ENCODE data around the gene ADGRL4.

ADGRL4 gene

DNA sequence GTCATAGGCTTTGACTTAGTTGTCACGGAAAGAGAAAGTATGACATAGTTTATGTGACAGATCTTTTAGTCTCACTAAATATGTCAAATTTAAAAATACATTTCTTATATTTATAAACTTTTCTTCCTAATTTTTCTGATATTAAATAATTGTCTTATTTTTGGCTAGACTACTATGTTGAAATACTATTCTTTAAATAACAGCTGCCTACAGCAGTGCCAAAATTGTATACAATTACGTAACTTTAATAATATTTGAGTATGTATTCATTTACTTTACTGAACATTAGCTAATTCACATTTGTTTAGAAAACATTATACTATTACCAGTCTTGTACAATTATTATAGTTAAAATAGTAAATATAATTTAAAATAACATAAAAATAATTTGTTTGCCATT lies 137.4 kb downstream of the ADGRL4 start:
- Histone ChIP-seq H3K9ac (ENCODE audit: low read depth, low read length) (no peak overlapping the region), H3K4me1 (ENCODE audit: control insufficient read depth, insufficient read depth, low read length) (no peaks in the 10 kb centered on the region), H3K27me3 (ENCODE audit: control insufficient read depth, insufficient read depth, low read length) (no peaks in the 10 kb centered on the region), H3K9me3 (ENCODE audit: control insufficient read depth, insufficient read depth, low read length) (peaks cover 9% of the 10 kb centered on the region), H3K36me3 (ENCODE audit: control insufficient read depth, insufficient read depth, low read length) (no peaks in the 10 kb centered on the region), H3K4me3 (ENCODE audit: low read depth, low read length) (no peak overlapping the region)

DNA sequence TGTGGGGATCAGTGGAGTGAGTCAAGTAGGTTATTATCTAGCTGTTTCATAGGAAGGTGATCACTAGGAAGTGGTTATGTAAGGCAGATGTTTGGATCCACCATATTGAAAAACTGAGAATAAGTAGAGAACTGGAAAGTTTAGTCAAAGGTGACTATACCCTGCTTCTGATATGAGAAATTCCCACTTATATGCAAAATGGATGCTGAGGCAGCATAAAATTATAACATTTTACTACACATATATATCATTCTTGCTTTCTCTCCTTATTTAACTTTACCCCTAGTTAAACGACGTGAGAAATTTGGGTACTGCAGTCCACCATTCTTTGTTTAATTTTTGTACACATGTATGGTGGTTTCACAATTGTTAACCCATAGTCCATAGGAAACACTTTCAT lies 142.4 kb downstream of the ADGRL4 start:
- Histone ChIP-seq H3K9ac (ENCODE audit: low read depth, low read length) (no peak overlapping the region), H3K4me3 (ENCODE audit: low read depth, low read length) (no peak overlapping the region), H3K27me3 (ENCODE audit: control insufficient read depth, insufficient read depth, low read length) (no peaks in the 10 kb centered on the region), H3K36me3 (ENCODE audit: control insufficient read depth, insufficient read depth, low read length) (no peaks in the 10 kb centered on the region), H3K4me1 (ENCODE audit: control insufficient read depth, insufficient read depth, low read length) (no peaks in the 10 kb centered on the region), H3K9me3 (ENCODE audit: control insufficient read depth, insufficient read depth, low read length) (no peaks in the 10 kb centered on the region)

DNA sequence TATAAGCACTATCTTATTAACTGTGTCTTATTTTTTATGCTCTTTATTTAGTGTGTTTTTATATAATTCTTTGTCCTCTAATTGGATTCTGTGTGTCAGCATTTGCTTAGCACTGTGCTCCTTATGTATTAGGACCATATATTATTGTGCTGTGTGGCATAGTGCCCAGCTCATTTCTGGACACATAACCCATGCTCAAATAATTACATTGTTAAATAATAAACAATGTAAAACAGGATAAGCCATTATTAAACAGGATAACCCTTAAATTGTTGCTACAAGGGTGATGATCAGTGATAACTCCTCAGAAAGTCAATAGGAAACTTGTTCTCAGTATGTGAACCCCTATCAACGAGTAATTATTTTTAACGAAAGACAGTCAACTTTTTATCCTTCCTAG lies 150.4 kb downstream of the ADGRL4 start:
- H3K4me1 ChIP-seq (ENCODE audit: control insufficient read depth, insufficient read depth, low read length): no peaks in the 10 kb centered on the region

DNA sequence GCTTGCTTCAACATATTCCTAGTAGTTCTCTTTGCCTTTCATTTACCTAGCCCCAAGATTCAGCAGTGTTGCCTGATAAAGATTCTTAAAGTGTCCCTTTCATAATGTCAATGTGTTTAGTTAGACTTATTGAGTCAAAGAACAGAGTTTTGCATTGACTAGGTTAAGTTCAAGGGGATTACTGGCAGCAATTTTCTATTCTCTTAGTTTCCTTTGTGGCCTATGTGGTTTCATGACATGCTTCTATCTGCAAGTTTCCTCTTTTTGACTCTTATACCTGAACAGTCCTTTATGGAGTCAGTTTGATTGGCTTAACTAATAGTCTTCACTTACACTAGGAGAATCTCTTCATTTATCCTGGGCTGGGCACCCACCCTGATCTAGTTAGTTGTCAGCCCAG lies 151.3 kb downstream of the ADGRL4 start:
- Histone ChIP-seq H3K4me3 (ENCODE audit: low read depth, low read length) (no peak overlapping the region), H3K36me3 (ENCODE audit: control insufficient read depth, insufficient read depth, low read length) (no peaks in the 10 kb centered on the region), H3K27me3 (ENCODE audit: control insufficient read depth, insufficient read depth, low read length) (no peaks in the 10 kb centered on the region), H3K9me3 (ENCODE audit: control insufficient read depth, insufficient read depth, low read length) (no peaks in the 10 kb centered on the region), H3K9ac (ENCODE audit: low read depth, low read length) (no peak overlapping the region), H3K4me1 (ENCODE audit: control insufficient read depth, insufficient read depth, low read length) (no peaks in the 10 kb centered on the region)

More for the DNA sequence above, 150.4 kb downstream of the ADGRL4 start:
- H3K9ac ChIP-seq (ENCODE audit: low read depth, low read length): no peak overlapping the region
- no peaks in the 10 kb centered on the region for H3K9me3 ChIP-seq (ENCODE audit: control insufficient read depth, insufficient read depth, low read length)
- no peaks in the 10 kb centered on the region for H3K27me3 ChIP-seq (ENCODE audit: control insufficient read depth, insufficient read depth, low read length)
- H3K4me3 ChIP-seq (ENCODE audit: low read depth, low read length): no peak overlapping the region
- no peaks in the 10 kb centered on the region for H3K36me3 ChIP-seq (ENCODE audit: control insufficient read depth, insufficient read depth, low read length)

DNA sequence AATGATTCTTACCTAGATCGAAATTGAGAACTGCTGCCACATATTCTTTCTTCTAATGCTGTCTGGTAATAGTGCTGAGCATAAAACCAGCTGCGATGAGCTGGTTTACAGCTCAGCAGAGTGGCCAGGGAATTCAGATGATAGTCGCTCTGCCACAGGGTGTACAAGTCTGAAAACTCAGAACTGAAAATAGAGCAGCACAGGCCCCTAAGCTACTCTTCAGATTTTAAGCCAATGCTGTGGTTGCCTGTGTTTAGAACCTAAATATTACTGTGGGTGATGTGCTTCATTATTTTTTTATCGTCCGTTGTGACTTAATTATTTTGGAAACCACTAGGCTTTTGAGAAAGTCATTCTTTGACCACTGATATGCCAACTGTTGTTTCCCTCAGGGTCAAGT lies 152.0 kb downstream of the ADGRL4 start:
- Histone ChIP-seq H3K4me3 (ENCODE audit: low read depth, low read length) (no peak overlapping the region), H3K9me3 (ENCODE audit: control insufficient read depth, insufficient read depth, low read length) (no peaks in the 10 kb centered on the region), H3K4me1 (ENCODE audit: control insufficient read depth, insufficient read depth, low read length) (no peaks in the 10 kb centered on the region), H3K36me3 (ENCODE audit: control insufficient read depth, insufficient read depth, low read length) (no peaks in the 10 kb centered on the region), H3K9ac (ENCODE audit: low read depth, low read length) (no peak overlapping the region), H3K27me3 (ENCODE audit: control insufficient read depth, insufficient read depth, low read length) (no peaks in the 10 kb centered on the region)

DNA sequence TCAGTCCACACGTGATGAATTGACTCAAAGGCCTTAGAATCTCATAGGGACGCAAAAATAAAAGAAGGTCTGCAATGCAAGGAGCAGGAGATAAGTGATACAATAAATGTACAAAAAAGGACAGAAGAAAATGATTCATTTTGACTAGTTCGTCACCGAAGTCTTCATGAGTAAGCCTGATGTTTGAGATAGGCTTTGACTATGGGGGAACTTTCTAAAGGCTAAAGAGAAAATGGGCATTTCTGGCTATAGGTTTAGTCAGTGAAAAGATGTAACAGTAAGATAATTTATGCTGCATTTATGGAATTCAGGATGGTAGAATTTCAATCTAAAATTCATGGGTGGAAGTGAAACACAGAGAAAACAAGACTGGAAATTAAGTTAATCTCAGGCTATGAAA lies 163.0 kb downstream of the ADGRL4 start:
- H3K4me3 ChIP-seq (ENCODE audit: low read depth, low read length): no peak overlapping the region
- H3K36me3 ChIP-seq (ENCODE audit: control insufficient read depth, insufficient read depth, low read length): no peaks in the 10 kb centered on the region
- H3K9ac ChIP-seq (ENCODE audit: low read depth, low read length): no peak overlapping the region
- no peaks in the 10 kb centered on the region for H3K9me3 ChIP-seq (ENCODE audit: control insufficient read depth, insufficient read depth, low read length)
- no peaks in the 10 kb centered on the region for H3K27me3 ChIP-seq (ENCODE audit: control insufficient read depth, insufficient read depth, low read length)
- H3K4me1 ChIP-seq (ENCODE audit: control insufficient read depth, insufficient read depth, low read length): no peaks in the 10 kb centered on the region

DNA sequence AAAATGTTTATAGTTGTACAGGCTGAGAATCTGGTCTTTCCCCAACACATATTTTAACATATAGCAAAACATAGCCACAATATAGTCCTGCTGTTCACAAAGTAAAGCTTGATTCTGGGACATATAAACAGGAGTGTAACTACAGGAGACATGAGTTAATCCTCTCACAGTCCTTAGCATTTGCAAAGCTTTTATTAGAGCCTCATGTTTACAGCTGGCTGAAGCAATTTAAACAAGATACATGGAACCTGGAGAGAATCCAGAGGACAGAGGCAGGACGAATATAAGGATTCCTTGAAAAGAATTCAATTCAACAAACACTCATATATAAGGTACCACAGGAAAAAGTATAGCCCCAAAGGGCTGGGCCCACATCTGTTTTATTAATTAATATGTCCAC lies 163.4 kb downstream of the ADGRL4 start:
- H3K27me3 ChIP-seq (ENCODE audit: control insufficient read depth, insufficient read depth, low read length): no peaks in the 10 kb centered on the region
- H3K4me1 ChIP-seq (ENCODE audit: control insufficient read depth, insufficient read depth, low read length): no peaks in the 10 kb centered on the region
- H3K36me3 ChIP-seq (ENCODE audit: control insufficient read depth, insufficient read depth, low read length): no peaks in the 10 kb centered on the region
- H3K9me3 ChIP-seq (ENCODE audit: control insufficient read depth, insufficient read depth, low read length): no peaks in the 10 kb centered on the region
- H3K9ac ChIP-seq (ENCODE audit: low read depth, low read length): no peak overlapping the region
- no peak overlapping the region for H3K4me3 ChIP-seq (ENCODE audit: low read depth, low read length)

DNA sequence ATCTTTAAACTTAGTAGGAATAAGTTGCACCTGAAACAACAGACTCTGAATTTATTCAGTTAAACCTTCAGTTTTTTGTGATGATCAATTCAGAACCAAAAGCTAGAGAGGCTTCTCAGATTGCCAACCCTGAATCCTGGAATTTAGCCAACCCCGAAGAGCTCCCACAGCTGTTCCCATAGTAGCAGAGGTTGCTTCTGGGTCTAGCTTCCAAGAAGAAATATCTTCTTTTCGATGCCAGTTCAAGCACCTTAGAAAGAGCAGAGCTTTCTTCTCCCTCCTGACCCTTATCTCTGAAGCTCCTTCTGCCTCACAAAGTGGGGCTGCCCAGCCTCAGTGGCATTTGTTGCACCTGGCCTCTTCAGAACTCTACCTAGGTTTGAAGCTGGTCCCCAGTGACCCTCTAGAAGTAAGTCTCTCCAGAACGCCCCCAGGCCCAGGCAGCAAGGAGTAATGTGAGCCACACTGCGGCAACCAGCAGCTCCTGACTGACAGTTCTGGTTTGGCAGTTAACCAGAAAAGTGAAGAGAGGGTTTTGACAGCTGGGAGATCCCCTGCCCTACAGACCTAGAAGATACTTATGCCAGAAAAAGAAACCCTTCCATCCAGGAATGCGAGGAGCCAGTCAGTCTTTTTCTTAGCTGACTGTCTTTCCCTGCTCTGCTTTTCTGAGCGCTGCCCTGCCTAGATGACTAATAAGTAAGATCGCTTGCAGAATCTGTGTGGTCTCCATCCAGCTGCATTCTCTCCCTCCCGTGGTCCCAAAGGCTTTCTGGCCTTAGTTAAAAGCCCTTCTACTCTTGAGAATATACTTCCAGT lies 165.9 kb downstream of the ADGRL4 start:
- H3K4me1 ChIP-seq (ENCODE audit: control insufficient read depth, insufficient read depth, low read length): no peaks in the 10 kb centered on the region
- no peak overlapping the region for H3K4me3 ChIP-seq (ENCODE audit: low read depth, low read length)
- no peaks in the 10 kb centered on the region for H3K9me3 ChIP-seq (ENCODE audit: control insufficient read depth, insufficient read depth, low read length)

More for the DNA sequence above, 165.9 kb downstream of the ADGRL4 start:
- Histone ChIP-seq H3K9ac (ENCODE audit: low read depth, low read length) (no peak overlapping the region), H3K36me3 (ENCODE audit: control insufficient read depth, insufficient read depth, low read length) (no peaks in the 10 kb centered on the region), H3K27me3 (ENCODE audit: control insufficient read depth, insufficient read depth, low read length) (no peaks in the 10 kb centered on the region)

Data from iPS-15b (cell line).